SU-DHL-6 (cell line): ENCODE measurements around the gene LMOD2.

Experiments
- EZH2phosphoT487 ChIP-seq: fragments of 200-600 bp; sonication (generic), shearing (Covaris generic); conservative IDR thresholded peaks from 2 replicates; pipeline ENCODE4 v1.6.1; 2018; ENCODE audit warnings: mild to moderate bottlenecking, antibody characterized with exemption, low read length, moderate library complexity, mixed read lengths
- TF ChIP-seq, protein P1 (sequence below): fragments of 200-600 bp; sonication (generic); IDR thresholded peaks from one replicate; pipeline ENCODE4 v1.5.1; 2017; ENCODE audit warnings: antibody characterized with exemption, mild to moderate bottlenecking, low read length, moderate library complexity; ENCODE audit not compliant: insufficient read depth, poor library complexity, severe bottlenecking

DNA sequence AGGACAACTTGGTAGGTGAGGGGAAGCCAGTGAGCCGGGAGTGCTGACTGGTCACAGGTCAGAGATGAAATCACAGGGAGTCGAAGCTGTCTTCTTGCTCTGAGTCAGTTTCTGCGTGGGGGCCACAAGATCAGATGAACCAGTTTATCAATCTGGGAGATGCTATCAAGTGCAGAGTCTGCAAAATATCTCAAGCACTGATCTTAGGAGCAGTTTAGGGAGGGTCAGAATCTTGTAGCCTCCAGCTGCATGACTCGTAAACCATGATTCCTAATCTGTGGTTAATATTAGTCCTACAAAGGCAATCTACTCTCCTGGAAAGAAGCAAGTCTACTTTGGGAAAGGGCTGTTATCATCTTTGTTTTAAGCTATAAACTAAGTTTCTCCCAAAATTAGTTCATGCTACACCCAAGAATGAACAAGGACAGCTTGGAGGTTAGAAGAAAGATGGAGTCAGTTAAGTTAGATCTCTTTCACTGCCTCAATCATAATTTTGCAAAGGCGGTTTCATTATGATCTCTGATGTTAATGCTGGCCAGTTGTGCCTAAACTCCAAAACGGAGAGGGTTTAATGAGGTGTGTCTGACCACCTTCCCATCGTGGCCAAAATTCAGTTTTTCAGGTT, 8.4 kb upstream of the LMOD2 start:
- TF ChIP-seq, protein P1, sequence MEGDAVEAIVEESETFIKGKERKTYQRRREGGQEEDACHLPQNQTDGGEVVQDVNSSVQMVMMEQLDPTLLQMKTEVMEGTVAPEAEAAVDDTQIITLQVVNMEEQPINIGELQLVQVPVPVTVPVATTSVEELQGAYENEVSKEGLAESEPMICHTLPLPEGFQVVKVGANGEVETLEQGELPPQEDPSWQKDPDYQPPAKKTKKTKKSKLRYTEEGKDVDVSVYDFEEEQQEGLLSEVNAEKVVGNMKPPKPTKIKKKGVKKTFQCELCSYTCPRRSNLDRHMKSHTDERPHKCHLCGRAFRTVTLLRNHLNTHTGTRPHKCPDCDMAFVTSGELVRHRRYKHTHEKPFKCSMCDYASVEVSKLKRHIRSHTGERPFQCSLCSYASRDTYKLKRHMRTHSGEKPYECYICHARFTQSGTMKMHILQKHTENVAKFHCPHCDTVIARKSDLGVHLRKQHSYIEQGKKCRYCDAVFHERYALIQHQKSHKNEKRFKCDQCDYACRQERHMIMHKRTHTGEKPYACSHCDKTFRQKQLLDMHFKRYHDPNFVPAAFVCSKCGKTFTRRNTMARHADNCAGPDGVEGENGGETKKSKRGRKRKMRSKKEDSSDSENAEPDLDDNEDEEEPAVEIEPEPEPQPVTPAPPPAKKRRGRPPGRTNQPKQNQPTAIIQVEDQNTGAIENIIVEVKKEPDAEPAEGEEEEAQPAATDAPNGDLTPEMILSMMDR, result no peak
- TF ChIP-seq EZH2phosphoT487, result no peak
